Calu3 (cell line): ENCODE measurements around the gene NECAB2. TPM values are rescaled to one million over a fixed set of nuclear protein-coding genes. Genes with fewer than 3 reads are reported as not detected.

Experiments used
- BruUV-seq: library from RNA; stranded (reverse); fragments of 400-500 nt; replicated peaks from 2 replicates; lab custom pipeline; 2021; lab: Mats Ljungman, UMichigan
- CTCF ChIA-PET: fragments of 300-600 bp; sonication (Branson Sonifier 250); formaldehyde crosslinking; loops from one replicate; lab custom pipeline; 2022; ENCODE audit warnings: antibody characterized with exemption; lab: Charles Lee
- DNase-seq: peaks from one replicate; pipeline ENCODE4 v3.0.0; 2022
- H3K27ac Mint-ChIP-seq: one replicate; pipeline ENCODE4 v1.8.0; 2022; ENCODE audit warnings: mixed read lengths; ENCODE audit not compliant: unreplicated experiment
- H3K27me3 Mint-ChIP-seq: one replicate; pipeline ENCODE4 v1.8.0; 2022; ENCODE audit warnings: mixed read lengths; ENCODE audit not compliant: unreplicated experiment
- H3K36me3 Mint-ChIP-seq: one replicate; pipeline ENCODE4 v1.8.0; 2022; ENCODE audit warnings: mild to moderate bottlenecking, moderate library complexity, mixed read lengths; ENCODE audit not compliant: insufficient read depth, unreplicated experiment
- H3K4me1 Mint-ChIP-seq: one replicate; pipeline ENCODE4 v1.8.0; 2022; ENCODE audit warnings: mild to moderate bottlenecking, low read depth, mixed read lengths; ENCODE audit not compliant: unreplicated experiment
- H3K4me3 Mint-ChIP-seq: one replicate; pipeline ENCODE4 v1.8.0; 2022; ENCODE audit warnings: mild to moderate bottlenecking, low read depth, moderate library complexity, mixed read lengths; ENCODE audit not compliant: unreplicated experiment
- H3K9me3 Mint-ChIP-seq: one replicate; pipeline ENCODE4 v1.8.0; 2022; ENCODE audit warnings: low read depth, mixed read lengths; ENCODE audit not compliant: unreplicated experiment
- CTCF ChIP-seq: fragments of 200-600 bp; IDR thresholded peaks from one replicate; pipeline ENCODE4 v1.8.0; 2022; ENCODE audit warnings: antibody characterized with exemption; ENCODE audit not compliant: unreplicated experiment
- intact Hi-C: fragments of 100-400 bp; cut with micrococcal nuclease; formaldehyde crosslinking; loops from one replicate; pipeline ENCODE4 v1.10.0; 2022; ENCODE audit not compliant: unreplicated experiment
- total RNA-seq: library from RNA; stranded (reverse); gene quantifications from 2 replicates; pipeline ENCODE4 v1.2.3, GENCODE V29; 2022

Gene NECAB2
- total RNA-seq, 1 experiment from 2014 or later = 0.28 TPM

- H3K36me3 Mint-ChIP-seq = no peaks in the 10 kb centered on the region
- no peak overlapping the region for H3K27ac Mint-ChIP-seq
- H3K27me3 Mint-ChIP-seq = peaks cover 58% of the 10 kb centered on the region
- no peak for DNase-seq
- H3K4me3 Mint-ChIP-seq = no peak overlapping the region
- H3K4me1 Mint-ChIP-seq = no peaks in the 10 kb centered on the region
- intact Hi-C loops = no loop called here
- CTCF ChIA-PET = interaction anchor here (0.9 kb wide), 1 partner anchor 416 kb away, joined by 4 read pairs; no protein-coding TSS in a partner anchor
- BruUV-seq = no TSS peak
- H3K9me3 Mint-ChIP-seq = no peaks in the 10 kb centered on the region
- TF ChIP-seq CTCF = no peak
These were observed 35.0 kb downstream of the NECAB2 start for GRCh38 chr16:84003038-84003437.

- H3K4me1 Mint-ChIP-seq = no peaks in the 10 kb centered on the region
- DNase-seq = no peak
- H3K27me3 Mint-ChIP-seq = peaks cover 69% of the 10 kb centered on the region
- no TSS peak for BruUV-seq
- CTCF ChIA-PET = interaction anchor here (0.6 kb wide), 1 partner anchor 20 kb away, joined by 10 read pairs; no protein-coding TSS in a partner anchor
- no peaks in the 10 kb centered on the region for H3K36me3 Mint-ChIP-seq
- no peaks in the 10 kb centered on the region for H3K9me3 Mint-ChIP-seq
- H3K27ac Mint-ChIP-seq = no peak overlapping the region
- no peak for TF ChIP-seq CTCF
- intact Hi-C loops = no loop called here
- no peak overlapping the region for H3K4me3 Mint-ChIP-seq
These were observed 36.4 kb downstream of the NECAB2 start for GRCh38 chr16:84004442-84004841.

GRCh38 chr16:84005391-84005790 is 37.3 kb downstream of the NECAB2 start:
- H3K36me3 Mint-ChIP-seq = no peaks in the 10 kb centered on the region
- H3K27me3 Mint-ChIP-seq = peaks cover 76% of the 10 kb centered on the region
- CTCF ChIA-PET = no interaction called here
- no peaks in the 10 kb centered on the region for H3K4me1 Mint-ChIP-seq
- no peak overlapping the region for H3K4me3 Mint-ChIP-seq
- DNase-seq = no peak
- H3K27ac Mint-ChIP-seq = no peak overlapping the region
- no peaks in the 10 kb centered on the region for H3K9me3 Mint-ChIP-seq
- BruUV-seq = no TSS peak
- intact Hi-C loops = no loop called here
- no peak for TF ChIP-seq CTCF

- Mint-ChIP-seq H3K27me3 (peaks cover 78% of the 10 kb centered on the region), H3K36me3 (no peaks in the 10 kb centered on the region), H3K4me3 (no peak overlapping the region), H3K27ac (no peak overlapping the region), H3K4me1 (no peaks in the 10 kb centered on the region), H3K9me3 (no peaks in the 10 kb centered on the region)
- DNase-seq = no peak
- intact Hi-C loops = no loop called here
- CTCF ChIA-PET = no interaction called here
- TF ChIP-seq CTCF = no peak
- no TSS peak for BruUV-seq
These were observed 39.5 kb downstream of the NECAB2 start for GRCh38 chr16:84007520-84007919.
